HEK293T (cell line): ENCODE results near the gene FA2H.

Source experiments
- CTCF ChIA-PET: fragments of 350-600 bp; formaldehyde crosslinking; extraction: SDS; loops from one replicate; lab custom pipeline; 2021; ENCODE audit warnings: antibody characterized with exemption, inconsistent platforms; lab: Yijun Ruan, JAX
- POLR2A ChIA-PET: fragments of 350-600 bp; formaldehyde crosslinking; extraction: SDS; loops from one replicate; lab custom pipeline; 2020; ENCODE audit warnings: antibody characterized with exemption, inconsistent platforms; lab: Yijun Ruan, JAX
- DNase-seq: peaks from one replicate; pipeline ENCODE4 v3.0.0; 2012; ENCODE audit warnings: mixed read lengths; ENCODE audit errors: extremely low spot score
- ARNT ChIP-seq: fragments of 450-650 bp; IDR thresholded peaks from 2 replicates; pipeline ENCODE4 v1.6.1; 2017; ENCODE audit warnings: mild to moderate bottlenecking
- BHLHE40 ChIP-seq: fragments of 450-650 bp; IDR thresholded peaks from 2 replicates; pipeline ENCODE4 v1.6.1; 2016; ENCODE audit warnings: mild to moderate bottlenecking, moderate library complexity, borderline replicate concordance
- CTBP1 ChIP-seq: fragments of 450-650 bp; IDR thresholded peaks from 2 replicates; pipeline ENCODE4 v1.6.1; 2016; ENCODE audit warnings: borderline replicate concordance
- ELF4 ChIP-seq: fragments of 450-650 bp; IDR thresholded peaks from 2 replicates; pipeline ENCODE4 v1.6.1; 2017; ENCODE audit warnings: antibody characterized with exemption
- FOXA1 ChIP-seq: fragments of 450-650 bp; IDR thresholded peaks from 2 replicates; pipeline ENCODE4 v1.6.1; 2016; ENCODE audit warnings: mild to moderate bottlenecking
- FOXM1 ChIP-seq: fragments of 450-650 bp; IDR thresholded peaks from 2 replicates; pipeline ENCODE4 v1.6.1; 2017; ENCODE audit warnings: mild to moderate bottlenecking, borderline replicate concordance
- HDGF ChIP-seq: fragments of 450-650 bp; IDR thresholded peaks from 2 replicates; pipeline ENCODE4 v1.6.1; 2017; ENCODE audit warnings: antibody characterized with exemption, borderline replicate concordance
- L3MBTL2 ChIP-seq: fragments of 450-650 bp; conservative IDR thresholded peaks from 2 replicates; pipeline ENCODE4 v1.6.1; 2016; ENCODE audit warnings: mild to moderate bottlenecking
- LEF1 ChIP-seq: fragments of 450-650 bp; IDR thresholded peaks from 2 replicates; pipeline ENCODE4 v1.6.1; 2017; ENCODE audit warnings: mild to moderate bottlenecking, borderline replicate concordance
- NFRKB ChIP-seq: fragments of 450-650 bp; IDR thresholded peaks from 2 replicates; pipeline ENCODE4 v1.6.1; 2016; ENCODE audit warnings: mild to moderate bottlenecking, moderate library complexity
- SP1 ChIP-seq: fragments of 450-650 bp; IDR thresholded peaks from 2 replicates; pipeline ENCODE4 v1.6.1; 2017
- SUZ12 ChIP-seq: fragments of 450-650 bp; IDR thresholded peaks from 2 replicates; pipeline ENCODE4 v1.6.1; 2016; ENCODE audit warnings: mild to moderate bottlenecking
- TARDBP ChIP-seq: fragments of 450-650 bp; IDR thresholded peaks from 2 replicates; pipeline ENCODE4 v1.6.1; 2016
- ZNF384 ChIP-seq: fragments of 450-650 bp; IDR thresholded peaks from 2 replicates; pipeline ENCODE4 v1.6.1; 2016
- TF ChIP-seq, protein P1 (sequence below): fragments of 450-650 bp; IDR thresholded peaks from 2 replicates; pipeline ENCODE4 v1.6.1; 2016

The FA2H gene

DNA sequence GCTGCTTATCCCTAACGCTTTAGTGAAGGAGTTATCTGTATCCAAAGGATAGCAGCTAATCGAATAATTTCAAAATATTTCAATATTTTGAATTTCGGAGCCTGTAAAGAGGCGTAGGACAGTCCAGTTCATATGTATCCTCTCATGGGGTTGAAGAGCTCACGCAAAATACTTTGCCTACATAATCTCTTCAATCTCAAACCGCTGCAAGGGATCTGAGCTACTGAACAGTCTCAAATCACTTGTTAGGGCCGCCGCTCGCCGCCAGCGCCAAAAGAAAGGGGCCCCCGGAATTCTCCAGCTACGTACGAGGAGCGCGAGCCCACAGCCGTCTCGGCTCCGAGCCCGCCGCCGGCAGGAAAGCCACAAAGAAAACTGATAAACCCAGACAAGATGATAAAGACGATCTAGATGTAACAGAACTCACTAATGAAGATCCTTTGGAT is 107.3 kb downstream of the FA2H start:
- ChIA-PET POLR2A (interaction anchor here (0.6 to 1.7 kb wide), 9 partner anchors 10 to 187 kb away, joined by 3 to 10 read pairs (median 4); partner anchors contain the start of genes GLG1 and MLKL), CTCF (no interaction called here)
- no peak for DNase-seq
- TF ChIP-seq, protein P1, sequence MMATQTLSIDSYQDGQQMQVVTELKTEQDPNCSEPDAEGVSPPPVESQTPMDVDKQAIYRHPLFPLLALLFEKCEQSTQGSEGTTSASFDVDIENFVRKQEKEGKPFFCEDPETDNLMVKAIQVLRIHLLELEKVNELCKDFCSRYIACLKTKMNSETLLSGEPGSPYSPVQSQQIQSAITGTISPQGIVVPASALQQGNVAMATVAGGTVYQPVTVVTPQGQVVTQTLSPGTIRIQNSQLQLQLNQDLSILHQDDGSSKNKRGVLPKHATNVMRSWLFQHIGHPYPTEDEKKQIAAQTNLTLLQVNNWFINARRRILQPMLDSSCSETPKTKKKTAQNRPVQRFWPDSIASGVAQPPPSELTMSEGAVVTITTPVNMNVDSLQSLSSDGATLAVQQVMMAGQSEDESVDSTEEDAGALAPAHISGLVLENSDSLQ: no peak
- no peak for TF ChIP-seq CTBP1
- TF ChIP-seq LEF1: no peak
- no peak for TF ChIP-seq FOXA1
- no peak for TF ChIP-seq ZNF384
- TF ChIP-seq SP1: no peak

DNA sequence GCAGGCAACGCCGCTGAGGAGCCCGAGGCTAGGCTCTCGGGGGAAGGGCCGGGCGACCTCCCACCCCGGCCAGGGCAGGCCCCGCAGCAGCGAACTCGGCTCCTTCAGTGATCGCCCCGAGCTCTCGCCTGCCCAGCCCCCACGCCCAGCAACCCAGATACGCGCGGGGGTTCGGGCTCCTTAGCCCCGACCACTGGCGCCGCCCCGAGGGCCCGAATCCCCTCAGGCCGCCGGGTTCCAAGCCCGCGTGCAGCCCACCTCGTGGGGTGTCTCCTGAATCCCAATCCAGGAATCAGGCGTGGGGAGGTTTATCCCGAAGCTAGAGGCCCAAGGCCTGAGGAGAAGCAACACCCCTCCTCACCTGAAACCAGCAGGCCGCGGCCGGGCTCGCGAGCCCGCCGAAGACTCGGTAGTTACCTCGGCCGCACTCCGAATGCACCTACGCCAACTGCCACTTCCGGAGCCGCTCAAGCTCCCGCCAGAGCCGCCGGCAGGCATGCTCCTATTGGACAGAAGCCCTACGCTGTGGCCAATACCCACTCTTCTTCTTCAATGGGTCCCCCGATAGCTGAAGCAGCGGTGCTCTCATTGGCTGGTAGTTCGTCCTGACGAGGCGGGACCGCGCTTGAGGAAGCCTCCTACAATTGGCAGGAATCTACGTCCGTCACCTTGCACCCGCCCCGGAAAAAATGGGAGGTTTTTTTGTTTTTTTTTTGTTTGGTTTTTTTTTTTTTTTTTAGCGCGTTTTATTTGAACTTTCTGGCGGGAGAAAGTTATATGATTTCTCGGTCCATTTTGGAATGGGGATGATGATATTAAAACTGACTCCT is 108.0 kb downstream of the FA2H start, which contains the start of gene RFWD3:
RFWD3 (minus strand) TSS at position 453 of the 830 bp plus-strand sequence. CDS start 5,428 bp downstream, outside the sequence.
- ChIA-PET POLR2A (interaction anchor here (0.6 to 1.7 kb wide), 10 partner anchors 9 to 187 kb away, joined by 3 to 10 read pairs (median 4); partner anchors contain the start of genes GLG1 and MLKL), CTCF (interaction anchor here (0.6 kb wide), 1 partner anchor 197 kb away, joined by 3 read pairs; no protein-coding TSS in a partner anchor)
- TF ChIP-seq CTBP1: no peak
- no peak for TF ChIP-seq FOXA1
- no peak for TF ChIP-seq SP1
- no peak for TF ChIP-seq HDGF
- TF ChIP-seq SUZ12: no peak
- peak; percentile 94 for TF ChIP-seq ELF4
- no peak for TF ChIP-seq ARNT
- TF ChIP-seq, protein P1: peak; percentile 99
- TF ChIP-seq ZNF384: peak; percentile 99
- peak; percentile 92 for TF ChIP-seq L3MBTL2
- no peak for TF ChIP-seq LEF1
- no peak for TF ChIP-seq NFRKB
- no peak for TF ChIP-seq BHLHE40
- peak; percentile 99 for DNase-seq

DNA sequence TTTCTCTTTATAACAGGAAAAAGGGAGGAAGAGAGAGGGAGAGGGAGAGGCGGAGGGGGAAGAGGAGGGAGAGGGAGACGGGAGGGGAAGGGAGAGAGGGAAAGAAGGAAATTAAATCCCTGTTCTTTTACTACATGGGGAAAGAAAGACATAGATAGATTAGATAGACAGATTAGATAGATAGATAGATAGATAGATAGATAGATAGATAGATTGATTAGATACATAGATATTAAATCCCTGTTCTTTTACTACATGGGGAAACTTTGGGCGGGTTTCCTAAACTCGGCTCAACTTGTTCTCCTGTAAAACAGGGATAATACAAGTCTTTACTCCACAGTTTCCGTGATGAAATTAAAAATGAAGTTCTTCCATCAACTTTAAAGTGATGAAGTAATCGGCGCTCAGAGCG is 108.6 kb downstream of the FA2H start:
- no peak for TF ChIP-seq FOXM1
- no peak for TF ChIP-seq L3MBTL2
- no peak for TF ChIP-seq FOXA1
- no peak for TF ChIP-seq BHLHE40
- no peak for TF ChIP-seq ELF4
- TF ChIP-seq SUZ12: no peak
- no peak for TF ChIP-seq TARDBP
- TF ChIP-seq, protein P1: no peak
- TF ChIP-seq HDGF: no peak
- no peak for TF ChIP-seq ARNT
- POLR2A ChIA-PET: interaction anchor here (1.1 to 1.4 kb wide), 3 partner anchors 8 to 59 kb away, joined by 4 to 5 read pairs (median 4); partner anchors contain the start of gene GLG1
- no peak for DNase-seq
- CTCF ChIA-PET: interaction anchor here (0.6 kb wide), 1 partner anchor 197 kb away, joined by 3 read pairs; no protein-coding TSS in a partner anchor
